IMR-90 (cell line): Measurements from ENCODE around the gene C22orf31. TPM values are rescaled to one million over a fixed set of nuclear protein-coding genes. Genes with fewer than 3 reads are reported as not detected.

Experiments used
- ATAC-seq: fragments of 200-7000 bp; cut with Tn5 transposase; 2 replicates; pipeline ENCODE4 v1.9.1; 2020; ENCODE audit warnings: low read depth, mild to moderate bottlenecking, moderate library complexity
- BruUV-seq: library from RNA; stranded (reverse); fragments of 400-500 nt; replicated peaks from 2 replicates; lab custom pipeline; 2021; lab: Mats Ljungman, UMichigan
- CTCF ChIA-PET: fragments of 300-600 bp; formaldehyde crosslinking; extraction: SDS; loops from one replicate; lab custom pipeline; 2021; ENCODE audit warnings: antibody characterized with exemption; lab: Yijun Ruan, JAX
- POLR2A ChIA-PET: fragments of 300-600 bp; sonication (Branson Sonifier 250); formaldehyde crosslinking; loops from one replicate; lab custom pipeline; 2022; ENCODE audit warnings: antibody characterized with exemption; ENCODE audit not compliant: unreplicated experiment; lab: Charles Lee
- DNase-seq: peaks from one replicate; pipeline ENCODE4 v3.0.0; 2013
- H2AFZ ChIP-seq: replicated peaks from 2 replicates; pipeline ENCODE3; 2013; ENCODE audit warnings: low read length, mild to moderate bottlenecking; ENCODE audit not compliant: poor library complexity
- H2AK5ac ChIP-seq: 2 replicates; pipeline ENCODE4 v1.6.1; 2013; ENCODE audit warnings: low read depth, low read length, inconsistent platforms
- H2AK9ac ChIP-seq: replicated peaks from 2 replicates; pipeline ENCODE3; 2013; ENCODE audit warnings: mild to moderate bottlenecking, low read depth, low read length, moderate library complexity; ENCODE audit not compliant: poor library complexity
- H2BK120ac ChIP-seq: 2 replicates; pipeline ENCODE4 v1.6.1; 2013; ENCODE audit warnings: low read depth, low read length, inconsistent platforms
- H2BK15ac ChIP-seq: 3 replicates; pipeline ENCODE4 v1.6.1; 2013; ENCODE audit warnings: low read depth, low read length, inconsistent platforms
- H2BK20ac ChIP-seq: 2 replicates; pipeline ENCODE4 v1.6.1; 2013; ENCODE audit warnings: low read depth, mild to moderate bottlenecking, inconsistent platforms, low read length, moderate library complexity
- H2BK5ac ChIP-seq: 2 replicates; pipeline ENCODE4 v1.6.1; 2013; ENCODE audit warnings: mild to moderate bottlenecking, low read depth, low read length, inconsistent platforms; ENCODE audit not compliant: poor library complexity, severe bottlenecking
- H3K14ac ChIP-seq: replicated peaks from 2 replicates; pipeline ENCODE4 v1.6.1; 2013; ENCODE audit warnings: low read depth, low read length, inconsistent platforms
- H3K18ac ChIP-seq: 2 replicates; pipeline ENCODE4 v1.6.1; 2013; ENCODE audit warnings: low read depth, low read length, control low read depth
- H3K23ac ChIP-seq: 2 replicates; pipeline ENCODE4 v1.6.1; 2013; ENCODE audit warnings: low read depth, low read length, inconsistent platforms
- H3K27ac ChIP-seq: 2 replicates; pipeline ENCODE4 v1.5.1; 2013; ENCODE audit warnings: mild to moderate bottlenecking, control low read depth, low read length; ENCODE audit not compliant: insufficient read depth
- H3K27me3 ChIP-seq: 2 replicates; pipeline ENCODE4 v1.6.1; 2013; ENCODE audit warnings: low read length; ENCODE audit not compliant: control insufficient read depth, insufficient read depth
- H3K36me3 ChIP-seq: 2 replicates; pipeline ENCODE4 v1.6.1; 2013; ENCODE audit warnings: low read length, mixed read lengths; ENCODE audit not compliant: control insufficient read depth, insufficient read depth
- H3K4ac ChIP-seq: 2 replicates; pipeline ENCODE4 v1.6.1; 2013; ENCODE audit warnings: low read depth, low read length, inconsistent platforms
- H3K4me1 ChIP-seq: 2 replicates; pipeline ENCODE4 v1.6.1; 2013; ENCODE audit warnings: low read length, mixed read lengths; ENCODE audit not compliant: control insufficient read depth, insufficient read depth
- H3K4me2 ChIP-seq: 2 replicates; pipeline ENCODE4 v1.6.1; 2013; ENCODE audit warnings: low read depth, mild to moderate bottlenecking, control low read depth, low read length, moderate library complexity
- H3K4me3 ChIP-seq: 2 replicates; pipeline ENCODE4 v1.5.1; 2013; ENCODE audit warnings: low read depth, mild to moderate bottlenecking, control low read depth, low read length, moderate library complexity; ENCODE audit not compliant: insufficient read depth
- H3K56ac ChIP-seq: 2 replicates; pipeline ENCODE4 v1.6.1; 2013; ENCODE audit warnings: low read length, inconsistent platforms; ENCODE audit not compliant: insufficient read depth; ENCODE audit errors: extremely low read depth
- H3K79me1 ChIP-seq, 2 experiments: 2 replicates each; pipeline ENCODE4 v1.6.1; 2013; ENCODE audit warnings: low read length in 2 of 2, inconsistent platforms in 1 of 2, low read depth in 1 of 2
- H3K9ac ChIP-seq: 2 replicates; pipeline ENCODE4 v1.6.1; 2013; ENCODE audit warnings: low read depth, low read length, control low read depth
- H3K9me1 ChIP-seq: 2 replicates; pipeline ENCODE4 v1.6.1; 2013; ENCODE audit warnings: low read length, inconsistent platforms; ENCODE audit not compliant: insufficient read depth
- H3K9me3 ChIP-seq: 2 replicates; pipeline ENCODE4 v1.6.1; 2013; ENCODE audit warnings: low read length; ENCODE audit not compliant: control insufficient read depth, insufficient read depth
- H4K20me1 ChIP-seq: 2 replicates; pipeline ENCODE4 v1.6.1; 2013; ENCODE audit warnings: low read length, inconsistent platforms; ENCODE audit not compliant: insufficient read depth
- H4K5ac ChIP-seq: 2 replicates; pipeline ENCODE4 v1.6.1; 2013; ENCODE audit warnings: mild to moderate bottlenecking, low read depth, low read length, control low read depth
- H4K8ac ChIP-seq, 2 experiments: 2 replicates each; pipeline ENCODE4 v1.6.1; 2013; ENCODE audit warnings: low read depth in 2 of 2, low read length in 2 of 2, control low read depth in 1 of 2, inconsistent platforms in 1 of 2
- H4K91ac ChIP-seq: 2 replicates; pipeline ENCODE4 v1.6.1; 2013; ENCODE audit warnings: low read depth, low read length, inconsistent platforms; ENCODE audit not compliant: insufficient read depth
- BHLHE40 ChIP-seq: fragments of 150-350 bp; IDR thresholded peaks from 2 replicates; pipeline ENCODE4 v1.6.1; 2016; ENCODE audit warnings: mild to moderate bottlenecking, low read depth, low read length
- CEBPB ChIP-seq: IDR thresholded peaks from 2 replicates; pipeline ENCODE4 v1.6.1; 2012; ENCODE audit warnings: low read depth, low read length, improper control_type of control experiment
- CHD1 ChIP-seq: IDR thresholded peaks from 2 replicates; pipeline ENCODE4 v1.6.1; 2012; ENCODE audit warnings: low read depth, low read length, improper control_type of control experiment
- CTCF ChIP-seq: conservative IDR thresholded peaks from 2 replicates; pipeline ENCODE4 v1.5.1; 2012; ENCODE audit warnings: mild to moderate bottlenecking, low read depth, low read length, improper control_type of control experiment
- ELK1 ChIP-seq: fragments of 150-350 bp; IDR thresholded peaks from 2 replicates; pipeline ENCODE4 v1.6.1; 2016; ENCODE audit warnings: low read depth, mild to moderate bottlenecking, low read length, moderate library complexity, borderline replicate concordance
- FOS ChIP-seq: fragments of 150-350 bp; IDR thresholded peaks from 2 replicates; pipeline ENCODE4 v1.6.1; 2016; ENCODE audit warnings: low read depth, low read length
- MAFK ChIP-seq: IDR thresholded peaks from 2 replicates; pipeline ENCODE4 v1.6.1; 2012; ENCODE audit warnings: low read depth, low read length, improper control_type of control experiment
- MXI1 ChIP-seq: IDR thresholded peaks from 2 replicates; pipeline ENCODE4 v1.6.1; 2012; ENCODE audit warnings: low read depth, mild to moderate bottlenecking, low read length, moderate library complexity, borderline replicate concordance
- NFE2L2 ChIP-seq: fragments of 150-350 bp; IDR thresholded peaks from 2 replicates; pipeline ENCODE4 v1.6.1; 2016; ENCODE audit warnings: low read depth, mild to moderate bottlenecking, low read length
- POLR2A ChIP-seq: IDR thresholded peaks from 2 replicates; pipeline ENCODE4 v1.6.1; 2012; ENCODE audit warnings: mild to moderate bottlenecking, low read depth, low read length
- RAD21 ChIP-seq: IDR thresholded peaks from 2 replicates; pipeline ENCODE4 v1.6.1; 2012; ENCODE audit warnings: low read length, improper control_type of control experiment
- RCOR1 ChIP-seq: IDR thresholded peaks from 2 replicates; pipeline ENCODE4 v1.6.1; 2012; ENCODE audit warnings: mild to moderate bottlenecking, low read length, improper control_type of control experiment; ENCODE audit not compliant: insufficient replicate concordance
- RFX5 ChIP-seq: IDR thresholded peaks from 2 replicates; pipeline ENCODE4 v1.8.0; 2012; ENCODE audit warnings: low read depth, mild to moderate bottlenecking, low read length, moderate library complexity
- SMC3 ChIP-seq: fragments of 150-350 bp; IDR thresholded peaks from 2 replicates; pipeline ENCODE4 v1.6.1; 2016; ENCODE audit warnings: low read depth, mild to moderate bottlenecking, antibody characterized with exemption, low read length, moderate library complexity
- USF2 ChIP-seq: fragments of 150-350 bp; IDR thresholded peaks from 2 replicates; pipeline ENCODE4 v1.6.1; 2017; ENCODE audit warnings: mild to moderate bottlenecking, antibody characterized with exemption, low read length, low read depth
- WGBS, 2 experiments: methylation state at CpG; one replicate each; pipeline versions ENCODE4 v1.1.5 to v1.1.7; 2013; ENCODE audit warnings: missing lambda C conversion rate in 2 of 2; ENCODE audit not compliant: insufficient read length in 1 of 2; ENCODE audit errors: extremely low coverage in 2 of 2; 5-methylcytosine and 5-hydroxymethylcytosine counted together
- dilution Hi-C: fragments of 300-500 bp; cut with HindIII; formaldehyde crosslinking; loops from one replicate; pipeline ENCODE4 v1.14.3; 2018; ENCODE audit warnings: low sequenced_read_pairs; ENCODE audit not compliant: unreplicated experiment
- in situ Hi-C: fragments of 300-500 bp; cut with MboI; formaldehyde crosslinking; loops from 3 replicates; pipeline ENCODE4 v1.14.3; 2019; ENCODE audit warnings: low sequenced_read_pairs, inconsistent platforms, mixed read lengths
- intact Hi-C: fragments of 100-400 bp; cut with micrococcal nuclease; formaldehyde crosslinking; loops from 2 replicates; pipeline ENCODE4 v1.10.0; 2022
- polyA plus RNA-seq, 3 experiments: library from polyadenylated mRNA; depleted of rRNA; stranded (reverse); fragments of >200 nt; gene quantifications; 2 replicates each; pipeline ENCODE4 v1.2.3, GENCODE V29; 2012; ENCODE audit warnings: low replicate concordance in 1 of 3
- total RNA-seq: library from RNA; depleted of rRNA; stranded (reverse); fragments of >200 nt; gene quantifications from 2 replicates; pipeline ENCODE4 v1.2.3, GENCODE V29; 2012

Gene C22orf31
- total and polyA plus RNA-seq, 2 of the 4 experiments (the other 2 are of a cell fraction): not detected

- Histone ChIP-seq H2BK5ac (peak overlapping the region; percentile 90), H3K23ac (peak overlapping the region; percentile 61), H3K27me3 (no peaks in the 10 kb centered on the region), H2BK20ac (peak overlapping the region; percentile 89), H3K79me1 (peaks cover 17 to 27% of the 10 kb centered on the region in 2 experiments; a peak in 3 of 4 replicates), H3K14ac (peak overlapping the region; percentile 81), H2AK9ac (peak overlapping the region; percentile 91), H2BK120ac (peak overlapping the region; percentile 91), H4K91ac (peak overlapping the region; percentile 93), H2BK15ac (peak overlapping the region; percentile 89; the same call in 2 of the 3 replicates), H4K8ac (peak overlapping the region; percentile 74 to 90), H4K20me1 (no peaks in the 10 kb centered on the region), H3K56ac (peak overlapping the region; percentile 75; the same call in 1 of the 2 replicates), H3K36me3 (no peaks in the 10 kb centered on the region), H3K9me3 (no peaks in the 10 kb centered on the region), H3K18ac (peak overlapping the region; percentile 78), H2AFZ (peak overlapping the region; percentile 90), H3K4ac (peak overlapping the region; percentile 90), H3K27ac (peak overlapping the region; percentile 87), H3K4me2 (peak overlapping the region; percentile 66), H3K9me1 (peaks cover 16% of the 10 kb centered on the region), H3K4me1 (peaks cover 18% of the 10 kb centered on the region), H3K9ac (peak overlapping the region; percentile 31; the same call in 1 of the 2 replicates), H2AK5ac (peak overlapping the region; percentile 82), H3K4me3 (no peak overlapping the region), H4K5ac (peak overlapping the region; percentile 83)
- CTCF ChIA-PET: interaction anchor here (2.1 kb wide), 1 partner anchor 9 kb away, joined by 14 read pairs; no protein-coding TSS in a partner anchor
- in situ Hi-C loops: loop anchor here (10.0 kb wide), 1 partner anchor 427 kb away; no protein-coding TSS in a partner anchor
- WGBS, 2 experiments: 67% methylated on average over 1 of the region's 8 CpGs; no CpG with 5 or more reads in 1 of the 2 experiments
- no TSS peak for BruUV-seq
- dilution Hi-C loops: no loop called here
- ATAC-seq (no peak), DNase-seq (no peak)
- intact Hi-C loops: loop anchor here (5.0 kb wide), 1 partner anchor 130 kb away; no protein-coding TSS in a partner anchor
- POLR2A ChIA-PET: interaction anchor here (0.5 kb wide), 1 partner anchor 801 kb away, joined by 5 read pairs; no protein-coding TSS in a partner anchor
- TF ChIP-seq RAD21: no peak
- TF ChIP-seq RFX5: no peak
- no peak for TF ChIP-seq FOS
- no peak for TF ChIP-seq MXI1
- TF ChIP-seq RCOR1: no peak
- no peak for TF ChIP-seq MAFK
- TF ChIP-seq BHLHE40: no peak
- TF ChIP-seq NFE2L2: no peak
- TF ChIP-seq CEBPB: no peak
- TF ChIP-seq CTCF: no peak
- TF ChIP-seq ELK1: no peak
- TF ChIP-seq SMC3: no peak
- no peak for TF ChIP-seq POLR2A
- no peak for TF ChIP-seq CHD1
- TF ChIP-seq USF2: no peak
These were observed 29.6 kb downstream of the C22orf31 start for GRCh38 chr22:29032014-29032475.
